ENCODE measurements around the gene STOX2.

DNA sequence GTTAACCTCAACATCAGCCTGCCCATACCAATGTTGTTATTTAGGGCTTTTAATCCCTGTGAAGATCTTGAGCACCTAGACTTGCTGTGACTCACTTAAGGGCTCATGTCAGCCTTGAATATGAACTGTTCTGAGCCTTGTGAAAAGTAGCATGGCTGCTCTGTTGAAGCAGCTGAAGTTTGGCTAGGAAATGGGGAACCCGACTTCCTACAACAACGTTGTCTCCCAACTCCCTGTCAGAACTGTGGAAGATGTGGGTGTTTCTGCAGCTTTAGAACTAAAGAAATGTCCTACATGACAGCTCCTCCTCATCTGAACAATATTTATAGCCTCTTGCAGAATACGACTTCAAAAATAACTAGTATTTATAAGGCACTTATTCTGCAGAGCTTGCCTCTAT, 27.5 kb downstream of the STOX2 start:
- TF ChIP-seq POLR2AphosphoS5 (IDR thresholded peaks at IDR 0.05; ENCODE audit: low read depth, low read length) (no peak), SIN3A (IDR thresholded peaks at IDR 0.05; ENCODE audit: borderline replicate concordance, insufficient read depth, low read length) (no peak), TAF1 (IDR thresholded peaks at IDR 0.05; ENCODE audit: borderline replicate concordance, insufficient read depth, low read length) (no peak)
- TF ChIP-seq, protein P1, sequence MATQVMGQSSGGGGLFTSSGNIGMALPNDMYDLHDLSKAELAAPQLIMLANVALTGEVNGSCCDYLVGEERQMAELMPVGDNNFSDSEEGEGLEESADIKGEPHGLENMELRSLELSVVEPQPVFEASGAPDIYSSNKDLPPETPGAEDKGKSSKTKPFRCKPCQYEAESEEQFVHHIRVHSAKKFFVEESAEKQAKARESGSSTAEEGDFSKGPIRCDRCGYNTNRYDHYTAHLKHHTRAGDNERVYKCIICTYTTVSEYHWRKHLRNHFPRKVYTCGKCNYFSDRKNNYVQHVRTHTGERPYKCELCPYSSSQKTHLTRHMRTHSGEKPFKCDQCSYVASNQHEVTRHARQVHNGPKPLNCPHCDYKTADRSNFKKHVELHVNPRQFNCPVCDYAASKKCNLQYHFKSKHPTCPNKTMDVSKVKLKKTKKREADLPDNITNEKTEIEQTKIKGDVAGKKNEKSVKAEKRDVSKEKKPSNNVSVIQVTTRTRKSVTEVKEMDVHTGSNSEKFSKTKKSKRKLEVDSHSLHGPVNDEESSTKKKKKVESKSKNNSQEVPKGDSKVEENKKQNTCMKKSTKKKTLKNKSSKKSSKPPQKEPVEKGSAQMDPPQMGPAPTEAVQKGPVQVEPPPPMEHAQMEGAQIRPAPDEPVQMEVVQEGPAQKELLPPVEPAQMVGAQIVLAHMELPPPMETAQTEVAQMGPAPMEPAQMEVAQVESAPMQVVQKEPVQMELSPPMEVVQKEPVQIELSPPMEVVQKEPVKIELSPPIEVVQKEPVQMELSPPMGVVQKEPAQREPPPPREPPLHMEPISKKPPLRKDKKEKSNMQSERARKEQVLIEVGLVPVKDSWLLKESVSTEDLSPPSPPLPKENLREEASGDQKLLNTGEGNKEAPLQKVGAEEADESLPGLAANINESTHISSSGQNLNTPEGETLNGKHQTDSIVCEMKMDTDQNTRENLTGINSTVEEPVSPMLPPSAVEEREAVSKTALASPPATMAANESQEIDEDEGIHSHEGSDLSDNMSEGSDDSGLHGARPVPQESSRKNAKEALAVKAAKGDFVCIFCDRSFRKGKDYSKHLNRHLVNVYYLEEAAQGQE (IDR thresholded peaks at IDR 0.05; ENCODE audit: insufficient read depth in 1 of 2, low read depth in 2 of 2, low read length in 2 of 2), result no peak
